HCT116 (cell line): ENCODE measurements around the gene ANKRD26. TPM values are rescaled to one million over a fixed set of nuclear protein-coding genes. Genes with fewer than 3 reads are reported as not detected.

ENCODE experiments used
- ATAC-seq: fragments of 200-7000 bp; cut with Tn5 transposase; 2 replicates; pipeline ENCODE4 v1.9.1; 2020; ENCODE audit warnings: mild to moderate bottlenecking, moderate library complexity
- BruUV-seq: library from RNA; stranded (reverse); fragments of 400-500 nt; replicated peaks from 2 replicates; lab custom pipeline; 2021; lab: Mats Ljungman, UMichigan
- CTCF ChIA-PET: fragments of 300-600 bp; sonication (Branson Sonifier 250); formaldehyde crosslinking; loops from one replicate; lab custom pipeline; 2021; ENCODE audit warnings: antibody characterized with exemption; lab: Charles Lee
- POLR2A ChIA-PET: fragments of 300-600, 350-600 bp; sonication (Branson Sonifier 250); formaldehyde crosslinking; loops from one replicate; lab custom pipeline; 2021; ENCODE audit warnings: antibody characterized with exemption; lab: Charles Lee
- RAD21 ChIA-PET, 2 experiments: fragments of 300-600 bp; sonication (Branson Sonifier 250); formaldehyde crosslinking; loops; one replicate each; lab custom pipeline; 2023; ENCODE audit warnings: low total read pairs in 2 of 2; ENCODE audit not compliant: uncharacterized antibody in 2 of 2, unreplicated experiment in 2 of 2, low non-redundant PET in 1 of 2; lab: Charles Lee
- DNase-seq: peaks from one replicate; pipeline ENCODE4 v3.0.0-alpha.2; 2010; ENCODE audit warnings: low read depth, low spot score
- H2AFZ ChIP-seq: fragments of 200-600 bp; shearing (Covaris generic), sonication (generic); 2 replicates; pipeline ENCODE4 v1.6.1; 2017; ENCODE audit warnings: low read depth, mixed run types, mixed read lengths, antibody characterized with exemption, low read length; ENCODE audit not compliant: poor library complexity, severe bottlenecking
- H3K27ac ChIP-seq: 2 replicates; pipeline ENCODE4 v1.5.1; 2012; ENCODE audit warnings: low read depth, low read length
- H3K27me3 ChIP-seq: fragments of 200-600 bp; sonication (generic); 2 replicates; pipeline ENCODE4 v1.6.1; 2016; ENCODE audit warnings: mixed run types, low read length, mixed read lengths; ENCODE audit not compliant: insufficient read depth
- H3K36me3 ChIP-seq, 2 experiments: fragments of 200-500 bp in 1 of 2; fragments of 200-600 bp in 1 of 2; sonication (Bioruptor generic) in 1 of 2; sonication (generic) in 1 of 2; 2 replicates each; pipeline versions ENCODE4 v1.5.1 to v1.6.1; 2014 to 2016; ENCODE audit warnings: low read length in 2 of 2, inconsistent platforms in 1 of 2, mixed read lengths in 1 of 2, mixed run types in 1 of 2; ENCODE audit not compliant: insufficient read depth in 2 of 2, control insufficient read depth in 1 of 2
- H3K4me1 ChIP-seq, 2 experiments: fragments of 200-600 bp in 1 of 2; sonication (generic) in 1 of 2; 2 replicates each; pipeline versions ENCODE4 v1.5.1 to v1.6.1; 2012 to 2017; ENCODE audit warnings: low read length in 2 of 2, inconsistent platforms in 1 of 2, mild to moderate bottlenecking in 1 of 2, mixed read lengths in 1 of 2, mixed run types in 1 of 2, moderate library complexity in 1 of 2; ENCODE audit not compliant: insufficient read depth in 2 of 2, control insufficient read depth in 1 of 2
- H3K4me2 ChIP-seq: fragments of 200-600 bp; sonication (generic); 2 replicates; pipeline ENCODE4 v1.6.1; 2017; ENCODE audit warnings: mixed run types, low read length, mixed read lengths
- H3K4me3 ChIP-seq, 2 experiments: fragments of 200-600 bp in 1 of 2; sonication (generic) in 1 of 2; replicated peaks in 1 of 2; 2 replicates each; pipeline ENCODE4 v1.5.1; 2011 to 2016; ENCODE audit warnings: low read length in 2 of 2, control low read depth in 1 of 2, low read depth in 1 of 2, mild to moderate bottlenecking in 1 of 2, mixed read lengths in 1 of 2, mixed run types in 1 of 2
- H3K79me2 ChIP-seq: fragments of 200-600 bp; sonication (generic); 2 replicates; pipeline ENCODE4 v1.6.1; 2017; ENCODE audit warnings: mild to moderate bottlenecking, mixed run types, low read length, moderate library complexity, mixed read lengths; ENCODE audit not compliant: insufficient read depth
- H3K9ac ChIP-seq: fragments of 200-600 bp; sonication (generic); 2 replicates; pipeline ENCODE4 v1.6.1; 2016; ENCODE audit warnings: low read length, mixed read lengths
- H3K9me2 ChIP-seq: fragments of 200-600 bp; sonication (generic), shearing (Covaris generic); 2 replicates; pipeline ENCODE4 v1.6.1; 2017; ENCODE audit warnings: mixed run types, mild to moderate bottlenecking, moderate library complexity; ENCODE audit not compliant: insufficient read depth
- H3K9me3 ChIP-seq, 2 experiments: fragments of 200-500 bp in 1 of 2; fragments of 200-600 bp in 1 of 2; sonication (Bioruptor generic) in 1 of 2; sonication (generic) in 1 of 2; 2 replicates each; pipeline ENCODE4 v1.6.1; 2014 to 2017; ENCODE audit warnings: low read length in 2 of 2, mixed read lengths in 2 of 2, inconsistent platforms in 1 of 2, low read depth in 1 of 2, mild to moderate bottlenecking in 1 of 2, mixed run types in 1 of 2, moderate library complexity in 1 of 2; ENCODE audit not compliant: control insufficient read depth in 1 of 2, insufficient read depth in 1 of 2
- H4K20me1 ChIP-seq: fragments of 200-600 bp; sonication (generic), shearing (Covaris generic); 2 replicates; pipeline ENCODE4 v1.6.1; 2017; ENCODE audit warnings: mixed run types, mild to moderate bottlenecking, moderate library complexity; ENCODE audit not compliant: insufficient read depth
- CEBPB ChIP-seq: IDR thresholded peaks from 2 replicates; pipeline ENCODE4 v1.6.1; 2012; ENCODE audit warnings: low read depth
- FOSL1 ChIP-seq: IDR thresholded peaks from 2 replicates; pipeline ENCODE4 v1.6.1; 2012; ENCODE audit warnings: low read depth
- POLR2AphosphoS5 ChIP-seq: IDR thresholded peaks from 2 replicates; pipeline ENCODE4 v1.6.1; 2011; ENCODE audit warnings: mild to moderate bottlenecking, low read depth, low read length, moderate library complexity
- SP1 ChIP-seq: IDR thresholded peaks from 2 replicates; pipeline ENCODE4 v1.6.1; 2012; ENCODE audit warnings: low read depth
- intact Hi-C: fragments of 100-400 bp; cut with micrococcal nuclease; formaldehyde crosslinking; loops from 2 replicates; pipeline ENCODE4 v1.10.0; 2022
- total RNA-seq: library from RNA; stranded (reverse); gene quantifications from one replicate; pipeline ENCODE4 v1.2.1, GENCODE V29; 2021; ENCODE audit not compliant: unreplicated experiment
- TF ChIP-seq, protein P1 (sequence below), 3 experiments: fragments of 200-600 bp in 1 of 3; sonication (generic) in 1 of 3; IDR thresholded peaks in 2 of 3; conservative IDR thresholded peaks in 1 of 3; 2 replicates each; pipeline ENCODE4 v1.5.1; 2012 to 2017; ENCODE audit warnings: low read depth in 2 of 3, low read length in 2 of 3, antibody characterized with exemption in 1 of 3, borderline replicate concordance in 1 of 3, control low read depth in 1 of 3, mild to moderate bottlenecking in 1 of 3, mixed read lengths in 1 of 3, mixed run types in 1 of 3, moderate library complexity in 1 of 3; ENCODE audit not compliant: insufficient read depth in 1 of 3
- TF ChIP-seq, protein P2 (sequence below): IDR thresholded peaks from 2 replicates; pipeline ENCODE4 v1.6.1; 2012
- TF ChIP-seq, protein P3 (sequence below): IDR thresholded peaks from 2 replicates; pipeline ENCODE4 v1.6.1; 2011; ENCODE audit warnings: mild to moderate bottlenecking, low read length, moderate library complexity; ENCODE audit not compliant: insufficient replicate concordance; ENCODE audit errors: extremely low read depth

ANKRD26 gene
- total RNA-seq, 1 experiment from 2014 or later: 5.5 TPM

DNA sequence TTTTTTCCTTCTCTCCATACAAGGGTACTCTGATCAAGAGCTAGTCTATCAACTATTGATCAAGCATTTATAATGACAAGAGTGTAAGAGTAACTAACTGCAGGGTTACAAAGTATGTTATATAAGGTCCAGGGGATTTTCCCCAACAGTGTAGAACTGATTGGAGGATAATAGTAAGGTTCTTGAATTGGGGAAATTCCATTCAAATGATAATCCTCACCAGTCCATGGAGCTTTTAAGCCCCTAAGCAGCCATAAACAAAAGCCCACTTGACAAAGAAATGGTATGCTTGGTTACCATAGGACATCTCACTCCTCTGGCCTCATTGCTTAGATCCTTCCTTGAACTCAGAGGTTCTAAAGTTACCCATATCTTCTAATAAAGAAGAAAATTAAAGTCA lies 45.6 kb upstream of the ANKRD26 start:
- CTCF ChIA-PET: no interaction called here
- no TSS peak for BruUV-seq
- Histone ChIP-seq H2AFZ (no peak overlapping the region), H3K4me3 (no peak overlapping the region), H4K20me1 (peaks cover 16% of the 10 kb centered on the region; the same call in 1 of the 2 replicates), H3K9me3 (no peaks in the 10 kb centered on the region), H3K36me3 (peaks cover 49 to 51% of the 10 kb centered on the region in 2 experiments; a peak in 3 of 4 replicates), H3K4me1 (no peaks in the 10 kb centered on the region), H3K79me2 (peaks cover 97% of the 10 kb centered on the region), H3K4me2 (no peak overlapping the region), H3K27ac (no peak overlapping the region), H3K27me3 (no peaks in the 10 kb centered on the region), H3K9ac (no peak overlapping the region), H3K9me2 (no peaks in the 10 kb centered on the region)
- TF ChIP-seq, protein P1, sequence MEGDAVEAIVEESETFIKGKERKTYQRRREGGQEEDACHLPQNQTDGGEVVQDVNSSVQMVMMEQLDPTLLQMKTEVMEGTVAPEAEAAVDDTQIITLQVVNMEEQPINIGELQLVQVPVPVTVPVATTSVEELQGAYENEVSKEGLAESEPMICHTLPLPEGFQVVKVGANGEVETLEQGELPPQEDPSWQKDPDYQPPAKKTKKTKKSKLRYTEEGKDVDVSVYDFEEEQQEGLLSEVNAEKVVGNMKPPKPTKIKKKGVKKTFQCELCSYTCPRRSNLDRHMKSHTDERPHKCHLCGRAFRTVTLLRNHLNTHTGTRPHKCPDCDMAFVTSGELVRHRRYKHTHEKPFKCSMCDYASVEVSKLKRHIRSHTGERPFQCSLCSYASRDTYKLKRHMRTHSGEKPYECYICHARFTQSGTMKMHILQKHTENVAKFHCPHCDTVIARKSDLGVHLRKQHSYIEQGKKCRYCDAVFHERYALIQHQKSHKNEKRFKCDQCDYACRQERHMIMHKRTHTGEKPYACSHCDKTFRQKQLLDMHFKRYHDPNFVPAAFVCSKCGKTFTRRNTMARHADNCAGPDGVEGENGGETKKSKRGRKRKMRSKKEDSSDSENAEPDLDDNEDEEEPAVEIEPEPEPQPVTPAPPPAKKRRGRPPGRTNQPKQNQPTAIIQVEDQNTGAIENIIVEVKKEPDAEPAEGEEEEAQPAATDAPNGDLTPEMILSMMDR (IDR thresholded peaks at IDR 0.05 in 2 of 3, conservative IDR thresholded peaks at IDR 0.05 in 1 of 3; ENCODE audit: borderline replicate concordance in 1 of 3, insufficient read depth in 1 of 3, low read depth in 2 of 3, low read length in 2 of 3): no peak
- TF ChIP-seq POLR2AphosphoS5 (no peak), CEBPB (no peak), FOSL1 (no peak), SP1 (no peak)
- TF ChIP-seq, protein P2, sequence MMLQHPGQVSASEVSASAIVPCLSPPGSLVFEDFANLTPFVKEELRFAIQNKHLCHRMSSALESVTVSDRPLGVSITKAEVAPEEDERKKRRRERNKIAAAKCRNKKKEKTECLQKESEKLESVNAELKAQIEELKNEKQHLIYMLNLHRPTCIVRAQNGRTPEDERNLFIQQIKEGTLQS: no peak
- TF ChIP-seq, protein P3, sequence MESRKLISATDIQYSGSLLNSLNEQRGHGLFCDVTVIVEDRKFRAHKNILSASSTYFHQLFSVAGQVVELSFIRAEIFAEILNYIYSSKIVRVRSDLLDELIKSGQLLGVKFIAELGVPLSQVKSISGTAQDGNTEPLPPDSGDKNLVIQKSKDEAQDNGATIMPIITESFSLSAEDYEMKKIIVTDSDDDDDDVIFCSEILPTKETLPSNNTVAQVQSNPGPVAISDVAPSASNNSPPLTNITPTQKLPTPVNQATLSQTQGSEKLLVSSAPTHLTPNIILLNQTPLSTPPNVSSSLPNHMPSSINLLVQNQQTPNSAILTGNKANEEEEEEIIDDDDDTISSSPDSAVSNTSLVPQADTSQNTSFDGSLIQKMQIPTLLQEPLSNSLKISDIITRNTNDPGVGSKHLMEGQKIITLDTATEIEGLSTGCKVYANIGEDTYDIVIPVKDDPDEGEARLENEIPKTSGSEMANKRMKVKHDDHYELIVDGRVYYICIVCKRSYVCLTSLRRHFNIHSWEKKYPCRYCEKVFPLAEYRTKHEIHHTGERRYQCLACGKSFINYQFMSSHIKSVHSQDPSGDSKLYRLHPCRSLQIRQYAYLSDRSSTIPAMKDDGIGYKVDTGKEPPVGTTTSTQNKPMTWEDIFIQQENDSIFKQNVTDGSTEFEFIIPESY: no peak
- POLR2A ChIA-PET: interaction anchor here (0.8 kb wide), 1 partner anchor 8 kb away, joined by 3 read pairs; the partner anchor contains the start of gene YME1L1
- RAD21 ChIA-PET: no interaction called here
- ATAC-seq: no peak
- intact Hi-C loops: no loop called here
- DNase-seq: no peak
